ENCODE data around the gene KIAA1958.
"Not testable (repeated sequence)": the region's sequence is repeated elsewhere in the genome, so short reads cannot be mapped to it uniquely, and the experiment has no call there.

The KIAA1958 gene

GRCh38 chr9:112664531-112664930 is 177.9 kb downstream of the KIAA1958 start:
- DNase-seq = no peak
- ATAC-seq = no peak

DNA sequence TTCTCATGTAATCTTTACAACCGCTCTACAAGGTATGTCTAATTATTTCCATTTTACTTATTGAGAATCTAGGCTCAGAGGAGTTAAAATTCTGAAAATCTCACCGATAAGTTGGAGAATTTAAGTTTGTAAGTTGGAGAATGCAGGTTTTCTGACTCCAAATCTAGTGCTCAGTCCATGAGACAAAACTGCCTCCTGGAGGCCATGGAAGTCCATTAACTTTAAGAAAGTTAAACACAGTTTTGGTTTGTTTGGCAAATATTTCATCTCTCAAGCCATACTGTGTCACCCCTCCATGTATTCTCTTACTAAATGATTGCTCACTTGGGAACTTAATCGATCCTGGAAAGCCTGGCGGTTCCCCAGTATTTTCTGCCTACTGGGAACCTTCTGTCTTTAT is 178.7 kb downstream of the KIAA1958 start:
- DNase-seq (no peak), ATAC-seq (no peak)

DNA sequence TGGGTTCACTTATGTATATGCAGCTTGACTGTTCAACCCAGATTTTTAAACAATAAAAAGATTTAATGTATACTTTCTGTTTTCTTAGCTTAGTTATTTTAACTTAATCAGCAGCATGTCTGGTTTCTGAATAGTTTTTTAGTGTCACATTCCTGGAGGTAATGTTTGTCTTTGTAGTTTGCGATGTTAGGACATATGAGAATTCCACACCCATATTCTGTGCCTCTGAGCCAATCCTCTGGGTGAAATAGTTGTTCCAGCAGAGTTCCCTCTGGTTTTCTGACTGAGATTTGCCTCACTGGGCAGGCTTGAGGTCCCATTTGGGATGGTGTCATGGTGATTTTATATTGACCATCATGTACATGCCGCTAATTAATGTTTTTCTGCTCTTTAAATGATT is 182.7 kb downstream of the KIAA1958 start:
- ATAC-seq (no peak), DNase-seq (no peak)

- ATAC-seq (no peak), DNase-seq (no peak)
Measured at GRCh38 chr9:112670991-112671625, 184.5 kb downstream of the KIAA1958 start.

- ATAC-seq, DNase-seq: not testable (repeated sequence)
Measured at GRCh38 chr9:112673221-112673620, 186.6 kb downstream of the KIAA1958 start.

DNA sequence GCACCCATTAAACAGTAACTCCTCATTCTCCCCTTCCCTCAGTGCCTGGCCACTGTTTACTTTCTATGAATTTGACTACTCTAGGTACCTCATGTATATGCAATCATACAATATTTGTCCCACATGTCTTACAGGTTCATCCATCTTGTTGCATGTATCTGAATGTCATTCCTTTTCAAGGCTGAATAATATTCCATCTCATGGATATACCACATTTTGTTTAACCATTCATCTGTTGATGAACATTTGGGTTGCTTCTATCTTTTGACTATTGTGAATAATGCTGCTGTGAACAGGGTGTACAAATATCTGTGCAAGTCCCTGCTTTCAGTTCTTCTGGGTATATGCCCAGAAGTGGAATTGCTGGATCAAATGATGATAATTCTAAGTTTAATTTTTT is 190.4 kb downstream of the KIAA1958 start:
- ATAC-seq = no peak
- no peak for DNase-seq

DNA sequence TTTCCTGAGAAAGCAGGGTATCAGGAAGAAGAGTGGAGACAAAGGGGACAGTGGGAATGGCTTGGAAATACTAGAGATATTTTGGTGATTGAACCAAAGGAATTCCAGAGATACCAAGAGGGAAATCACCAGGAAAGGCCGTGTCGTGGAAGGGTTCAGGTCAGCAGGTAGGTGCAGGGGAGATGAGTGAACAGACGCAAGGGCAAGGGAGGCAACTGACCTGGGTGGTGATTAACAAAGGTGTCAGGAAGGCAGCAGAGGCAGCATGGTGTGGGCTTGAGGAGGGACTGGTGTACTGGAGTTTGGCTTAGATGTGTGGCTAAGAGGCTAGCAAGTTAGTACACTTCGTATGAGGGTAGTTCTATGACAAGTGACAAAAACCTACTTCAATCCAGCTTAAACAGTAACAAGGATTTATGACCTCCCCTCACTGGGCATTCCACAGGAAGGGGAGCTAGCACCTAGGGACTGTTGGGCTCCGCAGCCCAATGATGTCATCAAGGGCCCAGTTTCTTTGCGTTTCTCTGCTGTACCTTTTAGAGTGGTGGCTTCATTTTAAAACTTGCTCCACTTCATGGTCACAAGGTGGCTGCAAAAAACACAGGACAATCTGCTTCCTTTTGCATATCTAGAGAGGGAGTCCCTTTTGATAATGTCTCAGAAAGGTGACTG is 194.2 kb downstream of the KIAA1958 start:
- DNase-seq (no peak), ATAC-seq (no peak)

DNA sequence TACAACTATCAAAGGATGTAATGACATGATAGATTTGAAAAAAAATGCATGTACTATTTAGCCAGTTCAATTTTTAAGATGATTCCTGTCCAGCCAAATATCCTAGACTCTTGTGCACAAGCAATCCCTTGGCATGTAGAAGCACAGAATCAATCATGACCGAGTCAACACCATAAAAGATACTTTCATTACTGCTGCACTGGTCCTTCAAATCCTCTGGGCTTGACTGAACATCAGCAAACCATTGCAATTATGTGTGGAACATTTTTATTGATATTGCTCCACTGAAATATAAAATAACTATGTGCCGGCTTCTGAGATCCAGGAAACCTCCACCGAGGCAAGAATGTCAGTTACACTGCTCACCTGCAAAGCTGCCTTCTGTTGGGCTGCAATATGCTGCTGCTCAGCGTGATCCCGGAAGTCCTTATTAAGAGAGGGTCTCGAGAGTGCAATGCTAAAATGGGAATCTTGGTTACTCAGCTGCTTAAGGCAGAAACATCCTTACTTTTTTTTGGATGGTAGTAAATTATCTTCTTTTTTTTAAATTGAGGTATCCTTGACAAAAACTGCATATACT is 202.6 kb downstream of the KIAA1958 start:
- DNase-seq = no peak
- ATAC-seq = no peak

- no peak for ATAC-seq
- no peak for DNase-seq
Measured at GRCh38 chr9:112694706-112695555, 208.3 kb downstream of the KIAA1958 start.

- ATAC-seq (peak; percentile 63), DNase-seq (peak; percentile 16)
Measured at GRCh38 chr9:112696461-112696860, 209.8 kb downstream of the KIAA1958 start.

GRCh38 chr9:112699230-112699629 is 212.6 kb downstream of the KIAA1958 start:
- DNase-seq = no peak
- ATAC-seq = no peak

DNA sequence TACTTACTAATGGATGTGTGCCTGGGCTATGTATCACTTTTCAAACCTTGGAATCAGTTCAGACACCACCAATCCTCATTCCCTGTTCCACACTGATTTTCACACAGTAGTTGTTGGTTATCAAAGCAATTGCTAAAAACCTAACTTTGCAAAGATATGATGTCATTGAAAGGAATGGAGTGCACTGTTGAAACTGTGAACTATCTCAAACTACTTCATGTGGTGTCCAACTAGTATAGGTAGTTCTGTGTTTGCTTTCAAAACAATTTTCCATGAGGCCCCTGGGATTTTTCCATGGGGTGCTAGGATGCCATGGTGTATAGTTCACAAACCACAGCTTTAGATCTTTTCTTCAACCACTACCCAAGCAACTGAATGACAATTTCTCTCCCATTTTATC is 213.5 kb downstream of the KIAA1958 start:
- DNase-seq (no peak), ATAC-seq (no peak)

GRCh38 chr9:112703304-112703703 is 216.7 kb downstream of the KIAA1958 start:
- DNase-seq = no peak
- ATAC-seq = no peak

DNA sequence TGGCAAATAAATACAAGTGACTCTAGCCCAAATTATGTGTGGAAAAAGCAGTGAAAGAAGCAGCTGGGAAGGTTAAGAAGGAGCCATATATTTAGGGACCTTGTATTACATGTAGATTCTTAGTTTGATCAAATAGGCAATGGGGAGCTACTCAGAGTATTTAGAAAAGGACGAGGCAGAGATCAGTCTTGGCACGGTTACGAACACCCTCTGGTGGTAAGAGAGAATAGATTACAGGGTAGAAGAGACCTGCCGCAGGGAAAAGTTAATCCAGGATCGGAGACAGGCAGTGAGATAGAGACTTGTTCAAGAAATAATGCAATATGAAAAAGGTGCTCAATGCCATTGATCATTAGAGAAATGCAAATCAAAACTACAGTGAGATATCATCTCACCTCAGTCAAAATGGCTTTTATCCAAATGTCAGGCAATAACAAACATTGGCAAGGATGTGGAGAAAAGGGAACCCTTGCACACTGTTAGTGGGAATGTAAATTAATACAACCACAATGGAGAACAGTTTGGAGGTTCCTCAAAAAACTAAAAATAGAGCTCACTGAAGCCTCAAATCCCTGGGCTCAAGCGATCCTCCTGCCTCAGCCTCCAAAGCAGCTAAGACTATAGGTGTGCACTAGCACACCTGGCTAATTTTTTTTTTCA is 219.3 kb downstream of the KIAA1958 start:
- DNase-seq (no peak), ATAC-seq (no peak)

DNA sequence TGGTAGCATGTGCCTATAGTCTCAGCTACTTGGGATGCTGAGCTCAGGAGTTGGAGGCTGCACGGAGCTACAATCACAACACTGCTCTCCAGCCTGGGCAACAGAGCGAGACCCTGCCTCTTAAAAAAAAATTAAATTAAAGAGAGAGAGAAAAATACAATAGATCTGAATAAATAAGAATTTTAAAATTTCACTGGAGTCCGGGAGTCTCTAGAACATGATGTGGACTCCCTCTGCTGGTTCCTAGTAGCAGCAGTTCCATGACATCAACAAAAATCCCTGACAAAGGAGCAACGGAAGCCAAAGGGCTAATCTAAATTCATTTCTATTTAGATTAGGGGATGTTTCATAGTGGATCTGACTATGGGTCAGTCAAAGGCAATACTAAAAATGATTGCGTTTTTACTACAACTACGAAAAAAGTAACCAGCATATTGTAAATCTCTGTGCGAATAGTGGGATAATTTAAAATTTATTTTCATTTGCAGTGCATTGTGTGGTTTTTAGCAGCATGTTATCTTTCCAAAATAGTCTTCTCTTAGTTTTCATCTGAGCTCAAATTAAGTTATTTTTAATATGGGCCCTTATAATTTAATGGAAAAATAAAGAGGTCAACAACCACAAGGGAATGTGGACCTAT is 224.5 kb downstream of the KIAA1958 start:
- no peak for ATAC-seq
- no peak for DNase-seq

GRCh38 chr9:112712678-112713077 is 226.1 kb downstream of the KIAA1958 start:
- ATAC-seq (no peak), DNase-seq (no peak)

GRCh38 chr9:112717661-112718331 is 231.2 kb downstream of the KIAA1958 start, which contains the start of gene INIP:
TSS of gene INIP (minus strand) at chr9:112718117. CDS start at chr9:112716485, 1,632 bp downstream.
- peak; percentile 97 for DNase-seq
- ATAC-seq = peak; percentile 95

Data from stimulated activated naive CD8-positive, alpha-beta T cell treated with anti-CD3 and anti-CD28 coated beads, Interleukin-15, Interleukin-2, amounts not matched to agents 100 U/mL and 50 U/mL, for 24 hours (primary cell).